Activated CD4-positive, alpha-beta T cell treated with anti-CD3 and anti-CD28 coated beads, Interleukin-2, amount 10 ng/mL, durations not matched to agents 7 days and 5 days (primary cell): ENCODE measurements around the gene CYTH1. TPM values are rescaled to one million over a fixed set of nuclear protein-coding genes. Genes with fewer than 3 reads are reported as not detected.
A peak's percentile ranks its signal among the peaks of the same experiment; 100 is the strongest.

Source experiments
- CTCF ChIA-PET: fragments of 350-600 bp; sonication (Branson Sonifier 250); formaldehyde crosslinking; loops from one replicate; lab custom pipeline; 2021; ENCODE audit warnings: antibody characterized with exemption; lab: Charles Lee
- POLR2A ChIA-PET: fragments of 350-600 bp; sonication (Branson Sonifier 250); formaldehyde crosslinking; loops from one replicate; lab custom pipeline; 2021; ENCODE audit warnings: antibody characterized with exemption; lab: Charles Lee
- DNase-seq: peaks from one replicate; pipeline ENCODE4 v3.0.0-alpha.2; 2020
- H3K27ac Mint-ChIP-seq: one replicate; pipeline ENCODE4 v1.8.0; 2021; ENCODE audit warnings: mild to moderate bottlenecking, moderate library complexity, mixed read lengths
- H3K27me3 Mint-ChIP-seq: one replicate; pipeline ENCODE4 v1.8.0; 2021; ENCODE audit warnings: mixed read lengths
- H3K36me3 Mint-ChIP-seq: one replicate; pipeline ENCODE4 v1.8.0; 2021; ENCODE audit warnings: low read depth, mixed read lengths
- H3K4me1 Mint-ChIP-seq: one replicate; pipeline ENCODE4 v1.8.0; 2021; ENCODE audit warnings: mixed read lengths
- H3K4me3 Mint-ChIP-seq: one replicate; pipeline ENCODE4 v1.8.0; 2021; ENCODE audit warnings: mild to moderate bottlenecking, moderate library complexity, mixed read lengths
- H3K9me3 Mint-ChIP-seq: one replicate; pipeline ENCODE4 v1.8.0; 2021; ENCODE audit warnings: mixed read lengths
- total RNA-seq, 2 experiments: library from RNA; stranded (reverse); gene quantifications; one replicate each; pipeline ENCODE4 v1.2.3, GENCODE V29; 2021

Gene CYTH1
- total RNA-seq, 2 experiments from 2014 or later: 244 to 251 TPM

DNA sequence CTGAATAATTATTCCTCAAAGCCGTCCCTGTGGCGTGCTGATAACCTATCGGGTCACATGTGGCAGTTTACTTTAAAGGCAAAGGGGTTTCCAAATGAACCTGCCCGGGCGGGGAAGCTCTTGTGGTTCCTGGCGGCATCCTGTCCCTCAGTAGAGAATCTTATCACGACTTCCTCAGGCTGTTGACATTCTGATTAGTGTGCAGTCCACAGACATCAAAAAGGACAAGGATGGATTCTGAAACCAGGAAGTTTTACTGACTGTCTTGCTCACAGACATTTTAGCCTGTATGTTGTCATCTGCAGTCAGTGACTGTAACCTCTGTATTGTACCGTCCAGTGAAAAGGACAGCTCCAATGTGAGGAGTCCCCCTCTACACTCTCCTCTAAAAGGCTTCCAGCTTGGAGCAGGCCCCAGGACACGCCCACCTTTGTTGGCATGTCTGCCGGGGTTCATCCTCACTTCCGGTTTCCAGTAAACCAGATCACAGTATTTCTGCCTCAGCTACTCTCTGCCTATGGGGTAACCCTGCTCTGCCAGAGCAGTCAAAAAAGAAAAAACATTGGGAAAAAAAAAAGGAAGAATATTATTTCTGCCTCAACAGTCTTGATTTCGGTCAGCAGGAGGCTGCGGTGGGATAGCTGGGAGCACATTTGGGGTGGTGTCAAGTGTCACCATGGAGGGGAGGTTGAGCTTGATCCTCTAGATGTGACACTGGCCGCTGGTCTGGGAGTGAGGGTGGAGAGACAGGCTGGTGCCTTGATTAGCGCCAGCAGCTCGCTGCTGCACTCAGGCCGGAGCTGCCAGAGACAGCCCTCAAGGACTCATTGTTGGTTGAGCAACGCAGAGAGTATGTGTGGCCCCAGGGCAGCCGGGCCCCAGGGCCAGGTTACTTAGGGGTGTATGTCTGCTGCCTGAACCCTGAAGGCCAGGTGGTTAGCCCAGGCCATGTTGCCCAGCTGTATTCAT is 115.8 kb downstream of the CYTH1 start:
- no peaks in the 10 kb centered on the region for H3K9me3 Mint-ChIP-seq
- DNase-seq: peak; percentile 69
- H3K27ac Mint-ChIP-seq: peak overlapping the region; percentile 90
- ChIA-PET POLR2A (no interaction called here), CTCF (interaction anchor here (1.0 kb wide), 1 partner anchor 9 kb away, joined by 3 read pairs; no protein-coding TSS in a partner anchor)
- peaks cover 33% of the 10 kb centered on the region for H3K36me3 Mint-ChIP-seq
- peak overlapping the region; percentile 53 for H3K4me3 Mint-ChIP-seq
- H3K27me3 Mint-ChIP-seq: no peaks in the 10 kb centered on the region
- H3K4me1 Mint-ChIP-seq: peaks cover 42% of the 10 kb centered on the region

DNA sequence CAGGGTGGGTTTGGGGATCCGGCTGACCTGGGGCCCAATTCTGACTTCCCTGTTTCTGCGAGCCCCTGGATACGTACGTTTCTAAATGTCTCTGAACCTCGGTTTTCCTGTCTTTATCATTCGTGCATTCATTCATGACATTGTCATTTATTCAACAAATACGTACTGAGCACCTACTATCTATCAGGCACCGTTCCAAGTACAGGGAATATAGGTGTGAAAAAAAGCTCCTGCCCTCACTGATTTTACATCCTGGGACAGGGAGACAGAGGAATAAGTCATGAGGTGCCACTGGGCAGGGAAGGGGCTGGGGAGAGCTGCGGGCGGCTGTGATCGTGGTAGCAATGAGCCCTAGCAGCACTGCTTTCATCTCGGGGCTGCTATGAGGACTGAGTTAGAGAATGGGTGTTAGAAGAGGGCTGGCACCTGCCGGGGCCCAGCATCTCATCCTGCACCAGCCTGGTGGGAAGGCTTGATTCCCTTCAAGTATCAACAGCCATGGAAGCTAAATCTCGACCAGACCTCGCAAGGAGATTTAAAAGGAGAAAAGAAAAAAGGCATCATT is 116.6 kb downstream of the CYTH1 start:
- Mint-ChIP-seq H3K4me1 (peaks cover 42% of the 10 kb centered on the region), H3K4me3 (peak overlapping the region; percentile 53), H3K27me3 (no peaks in the 10 kb centered on the region), H3K36me3 (peaks cover 26% of the 10 kb centered on the region), H3K27ac (peak overlapping the region; percentile 90), H3K9me3 (no peaks in the 10 kb centered on the region)
- ChIA-PET CTCF (interaction anchor here (1.0 kb wide), 1 partner anchor 153 kb away, joined by 3 read pairs; no protein-coding TSS in a partner anchor), POLR2A (no interaction called here)
- no peak for DNase-seq

DNA sequence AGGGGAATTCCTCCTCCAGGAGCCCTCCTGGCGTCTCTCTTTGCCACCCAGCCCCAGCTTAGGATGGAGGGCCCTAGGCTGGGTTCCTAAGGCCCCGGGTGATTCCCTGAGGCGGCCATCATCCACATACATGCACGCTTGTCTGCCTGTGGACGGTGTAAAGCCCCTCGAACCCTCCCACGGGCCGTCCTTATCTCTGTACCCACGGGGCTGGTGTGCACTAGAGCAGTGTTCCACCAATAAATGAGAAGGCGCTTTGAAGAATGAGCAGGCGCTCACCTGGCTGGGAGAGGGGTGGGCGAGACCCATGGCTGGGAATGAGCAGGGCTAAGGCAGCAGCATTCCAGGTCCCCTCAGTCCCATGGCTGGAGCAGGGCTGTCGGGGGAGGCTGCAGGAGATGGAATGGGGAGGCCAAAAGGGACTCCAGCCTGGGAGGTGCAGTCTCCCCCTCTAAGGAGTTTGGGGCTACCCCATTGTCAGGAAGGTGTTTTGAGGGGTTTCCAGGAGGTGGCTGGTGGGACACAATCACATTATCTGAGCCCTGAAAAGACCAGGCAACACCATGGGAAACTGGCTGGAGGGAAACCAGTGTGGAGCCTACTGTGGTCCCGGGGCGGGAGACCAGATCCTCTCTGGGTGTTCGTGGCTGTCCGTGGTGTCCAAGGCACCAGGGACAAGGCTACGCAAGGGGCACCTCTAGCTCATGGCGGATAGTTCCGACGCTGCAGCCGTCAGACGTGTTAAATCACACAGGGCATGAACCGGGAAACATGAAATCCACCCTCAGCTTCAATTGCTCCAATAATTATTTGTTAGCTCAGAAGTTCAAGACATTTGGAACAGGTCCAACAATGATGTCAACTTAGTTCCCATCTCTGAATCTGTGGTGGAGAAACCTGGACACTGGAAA is 117.3 kb downstream of the CYTH1 start:
- Mint-ChIP-seq H3K27me3 (no peaks in the 10 kb centered on the region), H3K4me1 (peaks cover 42% of the 10 kb centered on the region), H3K27ac (no peak overlapping the region), H3K36me3 (peaks cover 26% of the 10 kb centered on the region), H3K4me3 (no peak overlapping the region), H3K9me3 (no peaks in the 10 kb centered on the region)
- POLR2A ChIA-PET: interaction anchor here (0.7 kb wide), 1 partner anchor 61 kb away, joined by 3 read pairs; no protein-coding TSS in a partner anchor
- DNase-seq: no peak
- CTCF ChIA-PET: interaction anchor here (1.0 to 1.3 kb wide), 2 partner anchors 11 to 152 kb away, joined by 3 to 4 read pairs; no protein-coding TSS in a partner anchor

DNA sequence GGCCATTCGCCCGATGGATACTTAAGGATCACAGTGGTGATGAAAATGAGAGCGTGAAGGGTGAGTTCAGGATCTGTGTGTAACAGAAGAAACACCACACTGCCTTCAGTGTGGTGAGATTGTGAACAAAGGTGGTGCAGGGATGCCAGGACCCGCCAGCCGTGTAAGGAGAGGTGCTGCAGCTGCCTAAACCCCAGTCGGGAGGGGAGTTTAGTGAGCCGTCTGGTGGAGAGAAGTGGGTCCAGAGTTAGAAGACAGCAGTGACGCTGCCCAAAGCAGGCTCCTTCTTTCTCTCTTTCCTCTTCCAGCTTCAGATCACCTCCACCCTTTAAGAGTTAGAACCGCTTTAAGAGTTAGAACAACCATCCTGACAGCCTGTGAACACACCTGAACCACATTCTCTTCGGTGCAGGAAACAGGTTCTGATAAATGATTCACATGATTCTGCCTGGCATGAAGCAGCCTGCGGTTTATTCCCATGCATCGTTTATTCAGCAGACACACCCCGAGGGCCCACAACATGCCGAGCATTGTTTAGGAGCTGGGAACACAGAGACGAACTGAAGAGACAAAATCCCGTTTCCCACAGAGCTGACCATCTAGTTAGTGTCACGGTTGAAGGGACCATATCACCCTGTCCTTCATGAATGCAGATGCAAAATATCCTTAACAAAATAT is 120.8 kb downstream of the CYTH1 start:
- Mint-ChIP-seq H3K4me1 (peaks cover 18% of the 10 kb centered on the region), H3K4me3 (no peak overlapping the region), H3K27me3 (no peaks in the 10 kb centered on the region), H3K36me3 (peaks cover 4% of the 10 kb centered on the region), H3K9me3 (no peaks in the 10 kb centered on the region), H3K27ac (no peak overlapping the region)
- CTCF ChIA-PET: no interaction called here
- no peak for DNase-seq
- POLR2A ChIA-PET: no interaction called here

DNA sequence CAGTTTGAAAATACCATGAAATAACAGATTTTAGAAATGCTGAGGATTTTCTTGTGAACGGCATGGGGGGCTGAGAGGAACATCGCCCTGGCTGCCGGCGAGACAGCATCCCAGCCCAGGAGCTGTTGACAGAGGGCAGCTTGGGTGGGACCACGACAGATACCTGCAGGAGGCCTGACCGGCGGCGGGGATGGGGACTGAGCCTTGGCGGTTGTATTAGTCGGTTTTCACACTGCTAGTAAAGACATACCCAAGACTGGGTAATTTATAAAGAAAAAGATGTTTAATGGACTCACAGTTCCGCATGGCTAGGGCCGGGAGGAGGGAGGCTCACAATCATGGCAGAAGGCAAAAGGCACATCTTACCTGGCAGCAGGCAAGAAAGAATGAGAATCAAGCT is 122.5 kb downstream of the CYTH1 start:
- ChIA-PET CTCF (no interaction called here), POLR2A (no interaction called here)
- H3K27ac Mint-ChIP-seq: no peak overlapping the region
- H3K4me1 Mint-ChIP-seq: peaks cover 2% of the 10 kb centered on the region
- H3K27me3 Mint-ChIP-seq: no peaks in the 10 kb centered on the region
- H3K4me3 Mint-ChIP-seq: no peak overlapping the region
- DNase-seq: no peak
- no peaks in the 10 kb centered on the region for H3K9me3 Mint-ChIP-seq
- H3K36me3 Mint-ChIP-seq: peaks cover 1% of the 10 kb centered on the region

DNA sequence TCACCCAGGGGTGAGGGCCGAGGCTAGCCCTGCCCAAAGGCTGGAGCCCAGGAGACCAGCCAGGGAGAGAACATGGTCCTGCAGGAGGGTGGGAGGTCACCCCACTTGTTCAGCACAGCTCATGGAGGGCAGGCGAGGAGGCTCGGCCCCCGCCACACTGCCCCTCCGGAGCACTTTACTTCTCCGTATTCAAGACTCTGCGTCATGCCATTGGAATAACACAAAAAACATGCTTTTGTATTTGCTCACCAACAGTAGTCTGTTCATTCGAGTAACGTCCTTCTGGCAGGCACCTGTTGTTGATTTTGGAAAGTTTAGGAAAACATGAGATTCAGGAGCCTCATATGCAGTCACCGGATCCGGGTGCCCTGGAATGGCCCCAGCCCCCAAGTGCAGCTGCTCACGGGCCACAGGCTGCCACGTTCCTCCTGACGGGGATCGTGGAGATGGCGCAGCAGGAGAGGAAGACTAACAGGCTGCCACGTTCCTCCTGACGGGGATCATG is 123.7 kb downstream of the CYTH1 start:
- Mint-ChIP-seq H3K9me3 (no peaks in the 10 kb centered on the region), H3K4me3 (no peak overlapping the region), H3K27me3 (peaks cover 2% of the 10 kb centered on the region), H3K4me1 (peaks cover 2% of the 10 kb centered on the region), H3K27ac (no peak overlapping the region), H3K36me3 (peaks cover 1% of the 10 kb centered on the region)
- POLR2A ChIA-PET: no interaction called here
- CTCF ChIA-PET: no interaction called here
- no peak for DNase-seq

DNA sequence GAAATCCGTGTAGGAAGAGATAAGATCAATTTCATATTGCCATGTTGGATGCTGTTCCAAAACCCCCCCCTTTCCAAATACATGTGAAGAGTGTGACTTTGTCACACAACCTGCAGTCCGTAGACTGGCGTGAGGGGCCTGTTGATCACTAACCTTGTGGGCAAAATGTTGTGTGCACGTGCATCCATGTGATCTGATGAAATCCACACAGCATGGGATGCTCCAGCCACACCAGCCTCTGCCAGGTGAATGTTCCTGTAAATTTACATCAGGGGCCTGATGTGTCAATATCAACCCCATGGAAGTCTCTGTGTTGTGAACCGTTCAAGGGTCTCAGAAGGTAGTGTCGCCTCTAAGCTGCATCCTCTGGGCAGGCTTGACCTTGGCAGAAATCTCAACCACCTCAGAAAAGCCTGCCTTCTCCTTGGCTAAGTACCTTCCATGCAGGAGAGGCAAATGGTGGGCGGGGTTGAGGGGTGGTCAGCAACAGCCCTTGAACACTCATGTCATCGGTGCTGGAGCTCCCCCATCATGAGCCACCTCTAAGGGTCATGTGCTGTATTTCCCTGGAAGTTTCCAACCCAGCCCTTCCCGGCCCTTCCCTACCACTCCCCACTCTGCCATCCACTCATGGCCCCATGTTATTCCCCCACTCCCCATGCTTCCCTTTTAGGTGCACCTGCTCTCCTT is 126.7 kb downstream of the CYTH1 start:
- Mint-ChIP-seq H3K27me3 (peaks cover 2% of the 10 kb centered on the region), H3K4me1 (peaks cover 2% of the 10 kb centered on the region), H3K9me3 (no peaks in the 10 kb centered on the region), H3K27ac (no peak overlapping the region), H3K36me3 (peaks cover 1% of the 10 kb centered on the region), H3K4me3 (no peak overlapping the region)
- CTCF ChIA-PET: no interaction called here
- no peak for DNase-seq
- POLR2A ChIA-PET: no interaction called here

DNA sequence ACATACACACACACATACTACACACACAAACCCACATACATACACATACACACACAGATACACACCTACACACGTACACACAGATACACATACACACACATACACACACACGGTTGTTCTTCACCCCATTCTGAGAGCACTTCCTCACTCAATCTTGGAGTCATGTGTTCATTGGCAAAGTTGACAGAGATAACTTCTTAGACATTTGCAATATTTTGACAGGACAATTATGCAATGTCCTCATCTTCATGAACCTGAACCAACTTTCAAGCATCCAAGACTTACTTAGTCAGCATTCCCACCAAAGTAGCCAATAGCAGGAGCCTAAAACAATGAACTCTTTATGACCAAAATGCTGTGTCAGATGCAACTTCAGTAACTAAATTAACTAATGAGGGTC is 127.7 kb downstream of the CYTH1 start:
- CTCF ChIA-PET: interaction anchor here (1.1 kb wide), 1 partner anchor 10 kb away, joined by 4 read pairs; no protein-coding TSS in a partner anchor
- H3K27ac Mint-ChIP-seq: no peak overlapping the region
- H3K4me1 Mint-ChIP-seq: peaks cover 2% of the 10 kb centered on the region
- DNase-seq: no peak
- POLR2A ChIA-PET: no interaction called here
- H3K4me3 Mint-ChIP-seq: no peak overlapping the region
- H3K27me3 Mint-ChIP-seq: peaks cover 2% of the 10 kb centered on the region
- no peaks in the 10 kb centered on the region for H3K36me3 Mint-ChIP-seq
- peaks cover 4% of the 10 kb centered on the region for H3K9me3 Mint-ChIP-seq

DNA sequence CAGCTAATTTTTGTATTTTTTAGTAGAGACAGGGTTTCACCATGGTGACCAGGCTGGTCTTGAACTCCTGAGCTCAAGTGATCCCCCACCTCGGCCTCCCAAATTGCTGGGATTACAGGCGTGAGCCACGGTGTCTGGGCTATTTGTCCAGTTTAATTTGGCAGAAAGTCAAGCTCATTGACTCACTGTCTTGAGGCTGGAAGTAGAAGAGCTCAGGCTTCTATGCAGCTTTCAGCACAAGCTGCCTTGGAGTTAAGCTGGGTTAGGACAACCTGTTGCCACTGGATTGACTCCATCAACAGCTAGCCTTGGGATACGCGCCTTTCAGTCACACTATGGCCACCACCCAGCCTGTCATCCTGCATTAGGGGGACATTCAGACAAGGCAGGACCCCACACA is 128.7 kb downstream of the CYTH1 start:
- Mint-ChIP-seq H3K4me1 (peaks cover 2% of the 10 kb centered on the region), H3K27ac (no peak overlapping the region), H3K4me3 (no peak overlapping the region), H3K36me3 (peaks cover 4% of the 10 kb centered on the region), H3K9me3 (peaks cover 9% of the 10 kb centered on the region), H3K27me3 (peaks cover 2% of the 10 kb centered on the region)
- CTCF ChIA-PET: interaction anchor here (0.5 to 1.1 kb wide), 4 partner anchors 11 to 56 kb away, joined by 3 to 5 read pairs (median 4); no protein-coding TSS in a partner anchor
- POLR2A ChIA-PET: no interaction called here
- no peak for DNase-seq

DNA sequence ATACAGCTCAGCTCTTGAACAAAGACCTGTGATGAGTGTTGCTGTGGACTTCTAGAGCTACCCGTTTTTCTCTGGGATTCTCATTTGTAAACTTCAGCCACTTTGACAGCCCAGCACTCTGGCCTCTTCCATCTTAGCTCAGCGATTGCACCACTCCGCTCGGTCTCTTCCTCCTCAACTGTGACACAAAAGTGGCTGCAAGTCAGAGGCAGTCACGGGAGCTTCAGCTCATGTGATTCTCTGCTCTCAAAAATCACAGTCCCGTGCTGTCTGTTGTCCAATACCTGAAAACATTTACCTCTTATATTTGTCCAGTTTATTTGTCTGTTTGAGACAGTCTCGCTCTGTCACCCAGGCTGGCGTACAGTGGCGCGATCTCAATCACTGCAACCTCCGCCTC is 129.2 kb downstream of the CYTH1 start:
- CTCF ChIA-PET: interaction anchor here (0.5 to 1.1 kb wide), 4 partner anchors 11 to 56 kb away, joined by 3 to 5 read pairs (median 4); no protein-coding TSS in a partner anchor
- H3K36me3 Mint-ChIP-seq: peaks cover 6% of the 10 kb centered on the region
- peaks cover 2% of the 10 kb centered on the region for H3K4me1 Mint-ChIP-seq
- no peak overlapping the region for H3K4me3 Mint-ChIP-seq
- DNase-seq: no peak
- POLR2A ChIA-PET: no interaction called here
- peaks cover 2% of the 10 kb centered on the region for H3K27me3 Mint-ChIP-seq
- H3K9me3 Mint-ChIP-seq: peaks cover 14% of the 10 kb centered on the region
- H3K27ac Mint-ChIP-seq: no peak overlapping the region

DNA sequence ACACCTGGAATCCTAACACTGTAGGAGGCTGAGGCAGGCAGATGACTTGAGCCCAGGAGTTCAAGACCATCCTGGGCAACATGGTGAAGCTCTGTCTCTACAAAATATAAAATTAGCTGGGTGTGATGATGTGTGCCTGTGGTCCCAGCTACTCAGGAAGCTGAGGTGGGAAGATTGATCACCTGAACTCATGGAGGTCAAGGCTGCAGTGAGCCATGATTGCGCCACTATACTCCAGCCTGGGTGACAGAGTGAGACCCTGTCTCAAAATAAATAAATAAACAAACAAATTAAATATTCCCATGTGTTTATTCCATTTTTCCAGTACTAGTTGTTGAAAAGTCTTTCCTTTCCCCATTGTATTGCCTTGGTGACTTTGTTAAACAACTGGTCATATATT is 130.0 kb downstream of the CYTH1 start:
- Mint-ChIP-seq H3K4me3 (no peak overlapping the region), H3K36me3 (peaks cover 6% of the 10 kb centered on the region), H3K9me3 (peaks cover 18% of the 10 kb centered on the region), H3K27me3 (peaks cover 2% of the 10 kb centered on the region), H3K4me1 (peaks cover 2% of the 10 kb centered on the region), H3K27ac (peak overlapping the region; percentile 39)
- no peak for DNase-seq
- ChIA-PET POLR2A (no interaction called here), CTCF (no interaction called here)
